H1 (cell line): ENCODE measurements around the gene CDC42. TPM values are rescaled to one million over a fixed set of nuclear protein-coding genes. Genes with fewer than 3 reads are reported as not detected.

Experiments
- CTCF ChIA-PET: fragments of 300-600 bp; sonication (Branson Sonifier 250); formaldehyde crosslinking; loops from one replicate; lab custom pipeline; 2021; ENCODE audit not compliant: partially characterized antibody; lab: Charles Lee
- POLR2A ChIA-PET: fragments of 300-600 bp; sonication (Branson Sonifier 250); formaldehyde crosslinking; loops from one replicate; lab custom pipeline; 2021; ENCODE audit warnings: inconsistent platforms; ENCODE audit not compliant: partially characterized antibody; lab: Charles Lee
- DNase-seq, 2 experiments: peaks; one replicate each; pipeline versions ENCODE4 v3.0.0 to v3.0.0-alpha.2; 2010 to 2022; ENCODE audit warnings: low spot score in 2 of 2, low read depth in 1 of 2, mixed read lengths in 1 of 2
- FAIRE-seq: peaks from 2 replicates; lab custom pipeline; 2011; peaks lifted over from hg19 to GRCh38; lab: Jason Lieb, UNC
- H2AFZ ChIP-seq: 2 replicates; pipeline ENCODE4 v1.8.1; 2012; ENCODE audit warnings: low read length, inconsistent platforms
- H2AK5ac ChIP-seq: 2 replicates; pipeline ENCODE4 v1.6.1; 2013; ENCODE audit warnings: low read depth, low read length
- H2BK120ac ChIP-seq: replicated peaks from 2 replicates; pipeline ENCODE3; 2013; ENCODE audit warnings: low read depth, low read length, inconsistent platforms
- H2BK12ac ChIP-seq: 2 replicates; pipeline ENCODE4 v1.6.1; 2013; ENCODE audit warnings: low read depth, low read length
- H2BK15ac ChIP-seq: 2 replicates; pipeline ENCODE4 v1.6.1; 2013; ENCODE audit warnings: low read length
- H2BK20ac ChIP-seq: 2 replicates; pipeline ENCODE4 v1.6.1; 2013; ENCODE audit warnings: low read length
- H2BK5ac ChIP-seq: 2 replicates; pipeline ENCODE4 v1.6.1; 2013; ENCODE audit warnings: low read depth, low read length
- H3K14ac ChIP-seq: 2 replicates; pipeline ENCODE4 v1.6.1; 2013; ENCODE audit warnings: inconsistent platforms; ENCODE audit not compliant: insufficient read length
- H3K18ac ChIP-seq: 2 replicates; pipeline ENCODE4 v1.6.1; 2013; ENCODE audit warnings: low read length; ENCODE audit errors: extremely low read depth
- H3K23ac ChIP-seq: 2 replicates; pipeline ENCODE4 v1.6.1; 2013; ENCODE audit warnings: inconsistent platforms; ENCODE audit not compliant: insufficient read length
- H3K23me2 ChIP-seq: 2 replicates; pipeline ENCODE4 v1.6.1; 2013; ENCODE audit warnings: low read depth, low read length
- H3K27ac ChIP-seq: 2 replicates; pipeline ENCODE4 v1.6.1; 2011; ENCODE audit warnings: low read depth, low read length, inconsistent platforms
- H3K27me3 ChIP-seq, 4 experiments: replicated peaks in 1 of 4; 1 replicate in 1 of 4; 2 replicates in 3 of 4; pipeline versions ENCODE4 v1.6.1 to v1.8.1; 2011 to 2013; ENCODE audit warnings: low read length in 3 of 4, mild to moderate bottlenecking in 3 of 4, inconsistent platforms in 2 of 4, mixed read lengths in 2 of 4, moderate library complexity in 1 of 4; ENCODE audit not compliant: control insufficient read depth in 3 of 4, insufficient read depth in 3 of 4; ENCODE audit errors: extremely low read depth in 1 of 4
- H3K36me3 ChIP-seq, 4 experiments: 2 replicates each; pipeline versions ENCODE4 v1.6.1 to v1.8.1; 2011 to 2013; ENCODE audit warnings: mild to moderate bottlenecking in 4 of 4, low read length in 3 of 4, moderate library complexity in 2 of 4, control low read depth in 1 of 4, inconsistent platforms in 1 of 4; ENCODE audit not compliant: insufficient read depth in 4 of 4, control insufficient read depth in 2 of 4
- H3K4ac ChIP-seq: replicated peaks from 2 replicates; pipeline ENCODE3; 2013; ENCODE audit warnings: low read length, low read depth, mixed read lengths, inconsistent platforms; ENCODE audit not compliant: insufficient read length
- H3K4me1 ChIP-seq, 4 experiments: replicated peaks in 1 of 4; 1 replicate in 1 of 4; 2 replicates in 3 of 4; pipeline versions ENCODE4 v1.6.1 to v1.8.1; 2011 to 2013; ENCODE audit warnings: low read length in 3 of 4, inconsistent platforms in 2 of 4, mixed read lengths in 1 of 4; ENCODE audit not compliant: insufficient read depth in 4 of 4, control insufficient read depth in 3 of 4
- H3K4me2 ChIP-seq, 2 experiments: 2 replicates each; pipeline versions ENCODE4 v1.6.1 to v1.8.1; 2011 to 2013; ENCODE audit warnings: low read depth in 2 of 2, low read length in 2 of 2, control low read depth in 1 of 2, inconsistent platforms in 1 of 2, mild to moderate bottlenecking in 1 of 2; ENCODE audit not compliant: insufficient read depth in 1 of 2
- H3K4me3 ChIP-seq, 4 experiments: fragments of 200-600, 300-600 bp in 1 of 4; sonication (generic), shearing (Covaris generic), sonication (Bioruptor Twin) in 1 of 4; 2 replicates each; pipeline versions ENCODE4 v1.5.1 to v1.8.1; 2011 to 2016; ENCODE audit warnings: low read length in 4 of 4, low read depth in 3 of 4, control low read depth in 2 of 4, inconsistent platforms in 2 of 4, mild to moderate bottlenecking in 2 of 4, mixed read lengths in 1 of 4, moderate library complexity in 1 of 4; ENCODE audit not compliant: insufficient read depth in 2 of 4; ENCODE audit errors: extremely low read depth in 1 of 4
- H3K56ac ChIP-seq: replicated peaks from 2 replicates; pipeline ENCODE3; 2013; ENCODE audit warnings: low read depth, mild to moderate bottlenecking, mixed read lengths, low read length, inconsistent platforms; ENCODE audit not compliant: insufficient read length
- H3K79me1 ChIP-seq: 2 replicates; pipeline ENCODE4 v1.6.1; 2013; ENCODE audit warnings: low read depth, low read length, control low read depth
- H3K79me2 ChIP-seq, 2 experiments: 2 replicates each; pipeline versions ENCODE4 v1.6.1 to v1.8.1; 2012 to 2013; ENCODE audit warnings: low read length in 2 of 2, mild to moderate bottlenecking in 2 of 2, inconsistent platforms in 1 of 2; ENCODE audit not compliant: insufficient read depth in 2 of 2, control insufficient read depth in 1 of 2
- H3K9ac ChIP-seq, 4 experiments: replicated peaks in 1 of 4; 1 replicate in 1 of 4; 2 replicates in 3 of 4; pipeline versions ENCODE4 v1.6.1 to v1.8.1; 2011 to 2013; ENCODE audit warnings: low read depth in 3 of 4, low read length in 3 of 4, control low read depth in 2 of 4, mild to moderate bottlenecking in 2 of 4, moderate library complexity in 2 of 4, inconsistent platforms in 1 of 4; ENCODE audit errors: extremely low read depth in 1 of 4
- H3K9me3 ChIP-seq, 2 experiments: 2 replicates each; pipeline versions ENCODE4 v1.6.1 to v1.8.1; 2012 to 2013; ENCODE audit warnings: mild to moderate bottlenecking in 2 of 2, moderate library complexity in 2 of 2, control low read depth in 1 of 2, inconsistent platforms in 1 of 2, low read depth in 1 of 2, low read length in 1 of 2, mixed read lengths in 1 of 2; ENCODE audit not compliant: insufficient read depth in 2 of 2
- H4K20me1 ChIP-seq, 2 experiments: replicated peaks in 1 of 2; 2 replicates each; pipeline versions ENCODE3 to v1.8.1; 2011 to 2013; ENCODE audit warnings: inconsistent platforms in 2 of 2, low read length in 2 of 2, mild to moderate bottlenecking in 1 of 2; ENCODE audit not compliant: insufficient read depth in 2 of 2, control insufficient read depth in 1 of 2
- H4K5ac ChIP-seq: 2 replicates; pipeline ENCODE4 v1.6.1; 2013; ENCODE audit warnings: low read length, low read depth, mixed read lengths, inconsistent platforms; ENCODE audit not compliant: insufficient read length
- H4K8ac ChIP-seq: 2 replicates; pipeline ENCODE4 v1.8.0; 2013; ENCODE audit warnings: mild to moderate bottlenecking, moderate library complexity, low read length, inconsistent platforms; ENCODE audit not compliant: insufficient read depth; ENCODE audit errors: extremely low read depth
- H4K91ac ChIP-seq: replicated peaks from 2 replicates; pipeline ENCODE3; 2013; ENCODE audit warnings: low read length, mixed read lengths, inconsistent platforms; ENCODE audit not compliant: insufficient read length
- ASH2L ChIP-seq: fragments of 200-600, 300-600 bp; sonication (generic); IDR thresholded peaks from one replicate; pipeline ENCODE4 v1.7.1; 2017; ENCODE audit warnings: low read length
- BRCA1 ChIP-seq: IDR thresholded peaks from 2 replicates; pipeline ENCODE4 v1.6.1; 2012; ENCODE audit warnings: low read depth, low read length, improper control_type of control experiment
- CBX8 ChIP-seq: fragments of 300-800, 300-1000 bp; sonication (generic); IDR thresholded peaks from 2 replicates; pipeline ENCODE4 v1.7.1; 2016; ENCODE audit warnings: low read depth, low read length, borderline replicate concordance
- CHD2 ChIP-seq: IDR thresholded peaks from 2 replicates; pipeline ENCODE4 v1.6.1; 2012; ENCODE audit warnings: low read length, improper control_type of control experiment
- CREB1 ChIP-seq: IDR thresholded peaks from 2 replicates; pipeline ENCODE4 v1.6.1; 2012; ENCODE audit warnings: inconsistent platforms
- NRF1 ChIP-seq: IDR thresholded peaks from 2 replicates; pipeline ENCODE4 v1.6.1; 2011; ENCODE audit warnings: mild to moderate bottlenecking, low read depth, low read length, improper control_type of control experiment
- PHF8 ChIP-seq: fragments of 200-600 bp; sonication (generic); conservative IDR thresholded peaks from 2 replicates; pipeline ENCODE4 v1.7.1; 2012; ENCODE audit warnings: low read depth, mild to moderate bottlenecking, inconsistent platforms, low read length, moderate library complexity
- SUZ12 ChIP-seq: fragments of 200-600 bp; sonication (generic); IDR thresholded peaks from 2 replicates; pipeline ENCODE4 v1.6.1; 2012; ENCODE audit warnings: mild to moderate bottlenecking, inconsistent platforms, low read length, moderate library complexity, mixed read lengths
- WGBS, 2 experiments: shearing (Covaris generic) in 1 of 2; methylation state at CpG; one replicate each; pipeline versions ENCODE4 v1.1.6 to v1.1.7; 2013 to 2015; ENCODE audit warnings: low lambda C conversion rate in 2 of 2, mixed read lengths in 2 of 2, inconsistent platforms in 1 of 2, low coverage in 1 of 2, missing lambda C conversion rate in 1 of 2; ENCODE audit not compliant: insufficient replicate concordance in 2 of 2, insufficient coverage in 1 of 2, insufficient read length in 1 of 2; ENCODE audit errors: extremely low coverage in 1 of 2, missing lambda C conversion rate in 1 of 2; 5-methylcytosine and 5-hydroxymethylcytosine counted together
- polyA plus RNA-seq, 7 experiments: library from polyadenylated mRNA; depleted of rRNA in 3 of 7; stranded (reverse) in 5 of 7; unstranded in 2 of 7; fragments of >200 nt in 5 of 7; fragments of 200-250 nt in 2 of 7; gene quantifications; 1 replicate in 5 of 7; 2 replicates in 1 of 7; 4 replicates in 1 of 7; pipeline versions ENCODE4 v1.2.1 to v1.2.3, GENCODE V29; 2011 to 2013; ENCODE audit warnings: missing spikeins in 2 of 7, mixed read lengths in 2 of 7
- total RNA-seq: library from RNA; stranded (reverse); fragmentation: NEBNext Ultra II Directional; extraction: Animal tissue kit (Norgen Biotek cat#: 25700); gene quantifications from 2 replicates; pipeline ENCODE4 v1.2.1, GENCODE V29; 2021
- TF ChIP-seq, protein P1 (sequence below): IDR thresholded peaks from 2 replicates; pipeline ENCODE4 v1.6.1; 2012; ENCODE audit warnings: inconsistent platforms

Gene CDC42
- total and polyA plus RNA-seq, 2 of the 8 experiments (the other 6 are each of a cell fraction or from before 2014, with no cell fraction given), result 110 to 179 TPM

DNA sequence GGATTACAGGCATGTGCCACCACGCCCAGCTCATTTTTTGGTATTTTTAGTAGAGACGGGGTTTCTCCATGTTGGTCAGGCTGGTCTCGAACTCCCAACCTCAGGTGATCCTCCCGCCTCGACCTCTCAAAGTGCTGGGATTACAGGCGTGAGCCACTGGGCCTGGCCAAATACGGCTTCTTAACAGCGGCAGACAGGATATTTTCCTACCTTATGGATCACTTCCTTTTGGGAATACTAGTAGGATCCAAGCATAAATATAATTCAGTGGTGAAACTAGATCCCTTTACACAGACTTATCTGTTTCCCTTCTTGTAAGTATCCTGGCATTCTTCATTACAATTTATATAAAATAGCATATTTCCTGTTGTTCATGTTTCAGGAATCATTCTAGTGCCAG is 49.5 kb downstream of the CDC42 start:
- no peak overlapping the region for H3K14ac ChIP-seq
- 0 out of 2 replicates have a peak, but pooled peaks cover 5% of the 10 kb centered on the region for H3K79me1 ChIP-seq
- H3K9ac ChIP-seq, result no peak overlapping the region
- no peak overlapping the region for H2BK20ac ChIP-seq
- no peaks in the 10 kb centered on the region for H3K27me3 ChIP-seq
- no peaks in the 10 kb centered on the region; a peak in 1 of 7 replicates for H3K4me1 ChIP-seq
- no peak overlapping the region for H2BK12ac ChIP-seq
- no peak overlapping the region for H2BK5ac ChIP-seq
- H4K8ac ChIP-seq, result no peak overlapping the region
- no peak overlapping the region for H2BK15ac ChIP-seq
- H2AFZ ChIP-seq, result no peak overlapping the region
- H3K18ac ChIP-seq, result no peak overlapping the region
- no peak overlapping the region for H3K23ac ChIP-seq
- no peak overlapping the region for H3K56ac ChIP-seq
- FAIRE-seq (no peak), DNase-seq (no peak)
- 87% methylated on average over 8 of the region's 8 CpGs; no CpG with 5 or more reads in 1 of the 2 experiments for WGBS, 2 experiments
- no peak overlapping the region for H3K4me2 ChIP-seq
- H3K27ac ChIP-seq, result no peak overlapping the region
- H3K9me3 ChIP-seq, result no peaks in the 10 kb centered on the region
- POLR2A ChIA-PET, result interaction anchor here (1.1 kb wide), 1 partner anchor 9 kb away, joined by 3 read pairs; no protein-coding TSS in a partner anchor
- H2BK120ac ChIP-seq, result no peak overlapping the region
- H3K36me3 ChIP-seq, result peaks cover 0 to 9% (median 3%) of the 10 kb centered on the region in 4 experiments; a peak in 3 of 8 replicates
- H4K91ac ChIP-seq, result no peak overlapping the region
- H2AK5ac ChIP-seq, result no peak overlapping the region
- H3K4me3 ChIP-seq, result no peak overlapping the region
- no peak overlapping the region for H3K4ac ChIP-seq
- H4K5ac ChIP-seq, result no peak overlapping the region
- TF ChIP-seq, protein P1, sequence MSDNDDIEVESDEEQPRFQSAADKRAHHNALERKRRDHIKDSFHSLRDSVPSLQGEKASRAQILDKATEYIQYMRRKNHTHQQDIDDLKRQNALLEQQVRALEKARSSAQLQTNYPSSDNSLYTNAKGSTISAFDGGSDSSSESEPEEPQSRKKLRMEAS, result no peak
- TF ChIP-seq NRF1 (no peak), CREB1 (no peak), CHD2 (no peak), PHF8 (no peak), BRCA1 (no peak), CBX8 (no peak), ASH2L (no peak), SUZ12 (no peak)
- H4K20me1 ChIP-seq, result peaks cover 2% of the 10 kb centered on the region in 2 experiments
- CTCF ChIA-PET, result interaction anchor here (1.3 kb wide), 1 partner anchor 20 kb away, joined by 3 read pairs; no protein-coding TSS in a partner anchor
- peaks cover 5 to 12% of the 10 kb centered on the region in 2 experiments; a peak in 3 of 4 replicates for H3K79me2 ChIP-seq
- no peaks in the 10 kb centered on the region for H3K23me2 ChIP-seq
